H1 (cell line): ENCODE data around the gene ZDHHC11B. TPM values are rescaled to one million over a fixed set of nuclear protein-coding genes. Genes with fewer than 3 reads are reported as not detected.

Source experiments
- TAF1 ChIP-seq: IDR thresholded peaks from 2 replicates; pipeline ENCODE4 v1.6.1; 2011; ENCODE audit warnings: mild to moderate bottlenecking, low read depth, low read length
- ZNF274 ChIP-seq: IDR thresholded peaks from 2 replicates; pipeline ENCODE4 v1.7.0; 2012; ENCODE audit warnings: low read length, borderline replicate concordance; ENCODE audit errors: extremely low read depth
- polyA plus RNA-seq, 7 experiments: library from polyadenylated mRNA; depleted of rRNA in 3 of 7; stranded (reverse) in 5 of 7; unstranded in 2 of 7; fragments of >200 nt in 5 of 7; fragments of 200-250 nt in 2 of 7; gene quantifications; 1 replicate in 5 of 7; 2 replicates in 1 of 7; 4 replicates in 1 of 7; pipeline versions ENCODE4 v1.2.1 to v1.2.3, GENCODE V29; 2011 to 2013; ENCODE audit warnings: missing spikeins in 2 of 7, mixed read lengths in 2 of 7
- total RNA-seq: library from RNA; stranded (reverse); fragmentation: NEBNext Ultra II Directional; extraction: Animal tissue kit (Norgen Biotek cat#: 25700); gene quantifications from 2 replicates; pipeline ENCODE4 v1.2.1, GENCODE V29; 2021
- TF ChIP-seq, protein P1 (sequence below): fragments of 300-600 bp; sonication (generic); IDR thresholded peaks from 2 replicates; pipeline ENCODE4 v1.7.1; 2012; ENCODE audit warnings: low read length, moderate library complexity, mild to moderate bottlenecking, inconsistent platforms; ENCODE audit not compliant: insufficient replicate concordance

ZDHHC11B gene
- total and polyA plus RNA-seq, 2 of the 8 experiments (the other 6 are each of a cell fraction or from before 2014, with no cell fraction given), result 0.29 to 2.5 TPM

DNA sequence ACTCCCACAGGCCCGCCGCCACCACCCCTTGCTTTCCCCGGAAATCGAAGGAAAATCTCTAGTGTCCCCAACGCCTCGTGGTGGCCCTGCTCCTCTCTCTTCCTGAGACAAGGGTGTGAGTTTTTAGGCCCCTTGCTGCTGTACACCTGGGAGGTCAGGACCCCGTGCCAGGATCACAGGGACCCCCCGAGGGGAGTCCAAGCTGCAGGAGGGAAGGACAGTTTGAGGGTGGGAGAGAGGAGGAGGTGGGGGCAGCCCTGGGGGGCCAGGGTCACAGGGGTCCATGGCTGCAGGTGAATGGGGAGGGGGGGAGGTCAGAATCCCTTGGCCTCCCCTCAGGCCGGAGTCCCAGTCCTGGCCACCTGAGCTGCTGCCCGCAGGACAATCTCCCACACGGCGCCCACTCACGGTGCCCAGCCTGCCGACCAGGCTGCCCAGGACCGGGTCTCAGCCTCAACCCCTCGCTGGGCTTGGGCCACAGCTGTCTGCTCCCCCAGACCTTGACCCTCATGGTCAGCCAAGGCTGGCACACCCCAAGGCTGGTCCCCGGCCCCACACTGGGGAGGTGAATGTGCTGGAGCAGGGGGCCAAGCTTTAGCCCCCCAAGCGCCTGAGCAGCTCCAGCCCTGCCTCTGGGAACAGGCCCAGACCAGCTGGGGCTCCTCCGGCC is 111.2 kb downstream of the ZDHHC11B start (continued):
- TF ChIP-seq, protein P1, sequence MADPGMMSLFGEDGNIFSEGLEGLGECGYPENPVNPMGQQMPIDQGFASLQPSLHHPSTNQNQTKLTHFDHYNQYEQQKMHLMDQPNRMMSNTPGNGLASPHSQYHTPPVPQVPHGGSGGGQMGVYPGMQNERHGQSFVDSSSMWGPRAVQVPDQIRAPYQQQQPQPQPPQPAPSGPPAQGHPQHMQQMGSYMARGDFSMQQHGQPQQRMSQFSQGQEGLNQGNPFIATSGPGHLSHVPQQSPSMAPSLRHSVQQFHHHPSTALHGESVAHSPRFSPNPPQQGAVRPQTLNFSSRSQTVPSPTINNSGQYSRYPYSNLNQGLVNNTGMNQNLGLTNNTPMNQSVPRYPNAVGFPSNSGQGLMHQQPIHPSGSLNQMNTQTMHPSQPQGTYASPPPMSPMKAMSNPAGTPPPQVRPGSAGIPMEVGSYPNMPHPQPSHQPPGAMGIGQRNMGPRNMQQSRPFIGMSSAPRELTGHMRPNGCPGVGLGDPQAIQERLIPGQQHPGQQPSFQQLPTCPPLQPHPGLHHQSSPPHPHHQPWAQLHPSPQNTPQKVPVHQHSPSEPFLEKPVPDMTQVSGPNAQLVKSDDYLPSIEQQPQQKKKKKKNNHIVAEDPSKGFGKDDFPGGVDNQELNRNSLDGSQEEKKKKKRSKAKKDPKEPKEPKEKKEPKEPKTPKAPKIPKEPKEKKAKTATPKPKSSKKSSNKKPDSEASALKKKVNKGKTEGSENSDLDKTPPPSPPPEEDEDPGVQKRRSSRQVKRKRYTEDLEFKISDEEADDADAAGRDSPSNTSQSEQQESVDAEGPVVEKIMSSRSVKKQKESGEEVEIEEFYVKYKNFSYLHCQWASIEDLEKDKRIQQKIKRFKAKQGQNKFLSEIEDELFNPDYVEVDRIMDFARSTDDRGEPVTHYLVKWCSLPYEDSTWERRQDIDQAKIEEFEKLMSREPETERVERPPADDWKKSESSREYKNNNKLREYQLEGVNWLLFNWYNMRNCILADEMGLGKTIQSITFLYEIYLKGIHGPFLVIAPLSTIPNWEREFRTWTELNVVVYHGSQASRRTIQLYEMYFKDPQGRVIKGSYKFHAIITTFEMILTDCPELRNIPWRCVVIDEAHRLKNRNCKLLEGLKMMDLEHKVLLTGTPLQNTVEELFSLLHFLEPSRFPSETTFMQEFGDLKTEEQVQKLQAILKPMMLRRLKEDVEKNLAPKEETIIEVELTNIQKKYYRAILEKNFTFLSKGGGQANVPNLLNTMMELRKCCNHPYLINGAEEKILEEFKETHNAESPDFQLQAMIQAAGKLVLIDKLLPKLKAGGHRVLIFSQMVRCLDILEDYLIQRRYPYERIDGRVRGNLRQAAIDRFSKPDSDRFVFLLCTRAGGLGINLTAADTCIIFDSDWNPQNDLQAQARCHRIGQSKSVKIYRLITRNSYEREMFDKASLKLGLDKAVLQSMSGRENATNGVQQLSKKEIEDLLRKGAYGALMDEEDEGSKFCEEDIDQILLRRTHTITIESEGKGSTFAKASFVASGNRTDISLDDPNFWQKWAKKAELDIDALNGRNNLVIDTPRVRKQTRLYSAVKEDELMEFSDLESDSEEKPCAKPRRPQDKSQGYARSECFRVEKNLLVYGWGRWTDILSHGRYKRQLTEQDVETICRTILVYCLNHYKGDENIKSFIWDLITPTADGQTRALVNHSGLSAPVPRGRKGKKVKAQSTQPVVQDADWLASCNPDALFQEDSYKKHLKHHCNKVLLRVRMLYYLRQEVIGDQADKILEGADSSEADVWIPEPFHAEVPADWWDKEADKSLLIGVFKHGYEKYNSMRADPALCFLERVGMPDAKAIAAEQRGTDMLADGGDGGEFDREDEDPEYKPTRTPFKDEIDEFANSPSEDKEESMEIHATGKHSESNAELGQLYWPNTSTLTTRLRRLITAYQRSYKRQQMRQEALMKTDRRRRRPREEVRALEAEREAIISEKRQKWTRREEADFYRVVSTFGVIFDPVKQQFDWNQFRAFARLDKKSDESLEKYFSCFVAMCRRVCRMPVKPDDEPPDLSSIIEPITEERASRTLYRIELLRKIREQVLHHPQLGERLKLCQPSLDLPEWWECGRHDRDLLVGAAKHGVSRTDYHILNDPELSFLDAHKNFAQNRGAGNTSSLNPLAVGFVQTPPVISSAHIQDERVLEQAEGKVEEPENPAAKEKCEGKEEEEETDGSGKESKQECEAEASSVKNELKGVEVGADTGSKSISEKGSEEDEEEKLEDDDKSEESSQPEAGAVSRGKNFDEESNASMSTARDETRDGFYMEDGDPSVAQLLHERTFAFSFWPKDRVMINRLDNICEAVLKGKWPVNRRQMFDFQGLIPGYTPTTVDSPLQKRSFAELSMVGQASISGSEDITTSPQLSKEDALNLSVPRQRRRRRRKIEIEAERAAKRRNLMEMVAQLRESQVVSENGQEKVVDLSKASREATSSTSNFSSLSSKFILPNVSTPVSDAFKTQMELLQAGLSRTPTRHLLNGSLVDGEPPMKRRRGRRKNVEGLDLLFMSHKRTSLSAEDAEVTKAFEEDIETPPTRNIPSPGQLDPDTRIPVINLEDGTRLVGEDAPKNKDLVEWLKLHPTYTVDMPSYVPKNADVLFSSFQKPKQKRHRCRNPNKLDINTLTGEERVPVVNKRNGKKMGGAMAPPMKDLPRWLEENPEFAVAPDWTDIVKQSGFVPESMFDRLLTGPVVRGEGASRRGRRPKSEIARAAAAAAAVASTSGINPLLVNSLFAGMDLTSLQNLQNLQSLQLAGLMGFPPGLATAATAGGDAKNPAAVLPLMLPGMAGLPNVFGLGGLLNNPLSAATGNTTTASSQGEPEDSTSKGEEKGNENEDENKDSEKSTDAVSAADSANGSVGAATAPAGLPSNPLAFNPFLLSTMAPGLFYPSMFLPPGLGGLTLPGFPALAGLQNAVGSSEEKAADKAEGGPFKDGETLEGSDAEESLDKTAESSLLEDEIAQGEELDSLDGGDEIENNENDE, result no peak
- TF ChIP-seq ZNF274 (no peak), TAF1 (0 out of 2 replicates have a peak, but pooled peaks have one; percentile 1)
